AG10803 (cell line): ENCODE results near the gene GHRL.

Experiments used
- DNase-seq: peaks from one replicate; pipeline ENCODE4 v3.0.0; 2010; ENCODE audit warnings: low read depth
- H3K4me3 ChIP-seq: 2 replicates; pipeline ENCODE4 v1.5.1; 2011; ENCODE audit warnings: mild to moderate bottlenecking, low read length, control low read depth
- TF ChIP-seq, protein P1 (sequence below): conservative IDR thresholded peaks from 2 replicates; pipeline ENCODE4 v1.5.1; 2011; ENCODE audit warnings: mild to moderate bottlenecking, low read length, control low read depth, inconsistent platforms

Gene GHRL

GRCh38 chr3:10309736-10310135 lies 17.0 kb upstream of the GHRL start:
- DNase-seq: no peak
- H3K4me3 ChIP-seq: no peak overlapping the region
- TF ChIP-seq, protein P1, sequence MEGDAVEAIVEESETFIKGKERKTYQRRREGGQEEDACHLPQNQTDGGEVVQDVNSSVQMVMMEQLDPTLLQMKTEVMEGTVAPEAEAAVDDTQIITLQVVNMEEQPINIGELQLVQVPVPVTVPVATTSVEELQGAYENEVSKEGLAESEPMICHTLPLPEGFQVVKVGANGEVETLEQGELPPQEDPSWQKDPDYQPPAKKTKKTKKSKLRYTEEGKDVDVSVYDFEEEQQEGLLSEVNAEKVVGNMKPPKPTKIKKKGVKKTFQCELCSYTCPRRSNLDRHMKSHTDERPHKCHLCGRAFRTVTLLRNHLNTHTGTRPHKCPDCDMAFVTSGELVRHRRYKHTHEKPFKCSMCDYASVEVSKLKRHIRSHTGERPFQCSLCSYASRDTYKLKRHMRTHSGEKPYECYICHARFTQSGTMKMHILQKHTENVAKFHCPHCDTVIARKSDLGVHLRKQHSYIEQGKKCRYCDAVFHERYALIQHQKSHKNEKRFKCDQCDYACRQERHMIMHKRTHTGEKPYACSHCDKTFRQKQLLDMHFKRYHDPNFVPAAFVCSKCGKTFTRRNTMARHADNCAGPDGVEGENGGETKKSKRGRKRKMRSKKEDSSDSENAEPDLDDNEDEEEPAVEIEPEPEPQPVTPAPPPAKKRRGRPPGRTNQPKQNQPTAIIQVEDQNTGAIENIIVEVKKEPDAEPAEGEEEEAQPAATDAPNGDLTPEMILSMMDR: no peak

DNA sequence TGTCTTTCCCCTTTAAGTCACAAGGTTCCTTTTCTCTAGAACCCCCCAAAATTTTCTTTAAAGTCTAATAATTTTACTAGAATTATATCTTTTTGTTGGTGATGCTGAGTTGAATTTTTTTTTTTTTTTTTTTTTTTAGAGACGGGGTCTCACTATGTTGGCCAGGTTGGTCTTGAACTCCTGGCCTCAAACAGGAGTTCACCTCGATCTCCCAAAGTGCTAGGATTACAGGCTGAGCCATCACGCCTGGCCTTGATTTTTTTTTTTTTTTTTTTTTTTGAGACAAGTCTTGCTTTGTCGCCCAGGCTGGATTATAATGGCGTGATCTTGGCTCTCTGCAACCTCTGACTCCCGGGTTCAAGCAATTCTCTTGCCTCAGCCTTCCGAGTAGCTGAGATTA lies 15.9 kb upstream of the GHRL start:
- no peak for DNase-seq
- TF ChIP-seq, protein P1: no peak

GRCh38 chr3:10306156-10306555 lies 13.4 kb upstream of the GHRL start:
- no peak for DNase-seq
- TF ChIP-seq, protein P1: no peak
- H3K4me3 ChIP-seq: no peak overlapping the region

More for the DNA sequence above, 15.9 kb upstream of the GHRL start:
- H3K4me3 ChIP-seq: no peak overlapping the region

GRCh38 chr3:10305331-10305902 lies 12.7 kb upstream of the GHRL start:
- TF ChIP-seq, protein P1: no peak
- DNase-seq: no peak
- H3K4me3 ChIP-seq: no peak overlapping the region

DNA sequence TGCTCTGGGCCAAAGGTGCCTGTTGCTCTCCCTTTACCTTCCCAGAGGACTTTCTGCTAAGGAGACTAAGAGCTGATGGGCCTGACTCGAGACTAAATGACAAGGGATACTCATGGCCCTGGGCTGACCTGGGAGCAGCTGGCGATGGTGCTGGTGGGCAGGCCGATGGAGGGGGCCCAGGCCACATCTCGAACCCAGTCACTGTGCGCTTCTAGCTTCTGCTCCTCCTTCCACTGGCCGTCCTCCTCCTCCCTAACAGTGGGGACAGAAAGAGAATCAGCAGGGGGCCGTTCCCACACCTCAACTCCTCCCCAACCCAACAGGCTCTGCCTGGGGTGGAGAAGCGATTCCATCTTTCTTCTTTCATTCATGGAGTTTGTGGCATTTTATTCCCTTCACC lies 12.2 kb upstream of the GHRL start:
- no peak for DNase-seq
- TF ChIP-seq, protein P1: no peak
- no peak overlapping the region for H3K4me3 ChIP-seq

DNA sequence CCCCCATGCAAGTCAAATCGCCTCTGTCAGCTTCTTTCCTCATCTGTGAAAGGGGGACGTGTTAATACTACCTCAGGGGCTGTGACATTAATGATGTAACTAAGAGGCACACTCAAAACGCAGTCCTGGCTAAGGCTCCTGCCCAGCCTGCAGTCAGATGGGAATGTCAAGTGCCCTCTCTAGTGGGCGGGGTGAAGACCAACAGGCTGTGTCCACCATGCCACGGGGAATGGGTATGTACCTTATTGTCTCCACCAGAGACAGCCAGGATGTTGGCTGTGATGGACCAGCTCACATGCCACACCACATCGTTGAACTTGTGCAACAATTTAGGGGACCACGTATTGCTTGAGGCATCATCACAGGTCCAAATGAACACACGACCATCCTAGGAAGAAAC lies 11.0 kb upstream of the GHRL start:
- DNase-seq: no peak
- H3K4me3 ChIP-seq: no peak overlapping the region
- TF ChIP-seq, protein P1: no peak

DNA sequence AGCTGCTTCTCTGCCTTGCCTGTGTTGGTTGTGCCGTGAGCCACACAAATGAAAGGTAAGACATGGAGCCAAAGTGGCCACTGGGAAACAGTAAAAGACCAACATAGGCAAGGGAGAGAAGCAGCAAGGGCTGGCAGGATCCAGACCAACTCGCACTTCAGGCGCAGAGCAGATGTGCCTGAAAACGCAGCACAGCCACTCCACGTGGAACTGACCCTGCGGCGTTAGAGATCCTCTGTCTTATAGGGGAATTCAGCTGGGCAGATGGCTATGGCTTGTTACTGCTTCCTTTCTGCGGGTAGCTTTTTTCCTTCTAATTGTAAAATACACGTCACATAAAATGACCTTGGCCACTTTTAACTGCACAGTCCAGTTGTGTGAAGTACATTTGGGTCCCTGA lies 10.4 kb upstream of the GHRL start:
- H3K4me3 ChIP-seq: no peak overlapping the region
- no peak for DNase-seq
- TF ChIP-seq, protein P1: no peak
